CD4-positive, alpha-beta T cell treated with Interleukin-4 for 4 hours (primary cell): ENCODE measurements around the gene ASH1L.
"Not testable (repeated sequence)": the region's sequence is repeated elsewhere in the genome, so short reads cannot be mapped to it uniquely, and the experiment has no call there.

Experiments used
- DNase-seq: peaks from one replicate; pipeline ENCODE4 v3.0.0-alpha.2; 2020

Gene ASH1L

DNA sequence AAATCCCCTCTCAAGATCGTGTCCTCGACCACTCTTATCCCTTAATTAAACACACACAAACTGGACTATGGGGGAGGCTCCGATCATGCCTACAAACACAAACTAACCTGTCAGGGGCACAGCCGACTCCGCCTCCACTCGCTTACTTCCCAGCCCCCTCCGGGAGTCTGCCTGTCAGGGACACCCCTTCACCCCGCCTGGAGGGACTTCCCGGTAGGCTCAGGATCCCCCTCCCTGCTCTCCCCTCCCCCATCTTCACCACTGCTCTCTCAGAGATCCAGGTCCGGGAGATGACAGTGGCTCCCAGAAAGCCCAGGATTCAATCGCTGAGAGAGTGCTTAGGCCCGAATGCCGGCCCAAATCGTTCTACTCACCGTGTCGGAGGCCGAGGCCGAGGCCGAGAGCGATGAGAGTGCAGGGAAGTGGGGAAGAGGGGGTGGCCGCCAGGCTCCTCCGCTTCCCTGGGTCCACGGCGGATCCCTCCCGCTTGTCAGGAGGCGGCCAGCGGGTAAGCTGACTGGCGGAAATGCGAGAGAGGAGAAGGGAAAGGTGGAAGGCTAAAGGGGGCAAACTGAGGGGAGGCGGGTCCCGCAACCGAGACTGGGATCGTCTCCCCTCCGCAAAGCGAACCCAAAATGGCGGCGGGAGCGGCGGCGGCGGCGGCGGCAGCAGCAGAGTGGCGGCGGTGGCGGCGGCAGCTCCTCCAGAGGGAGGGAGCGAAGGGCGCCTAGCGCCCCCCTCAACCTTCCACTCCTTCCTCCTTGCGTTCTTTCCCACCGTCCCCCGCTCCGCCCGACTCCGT is 623 bp downstream of the ASH1L start:
- DNase-seq, result not testable (repeated sequence)

GRCh38 chr1:155555915-155556314 is 6.7 kb downstream of the ASH1L start:
- no peak for DNase-seq

GRCh38 chr1:155553349-155553748 is 9.3 kb downstream of the ASH1L start:
- no peak for DNase-seq

GRCh38 chr1:155548706-155549105 is 13.9 kb downstream of the ASH1L start:
- DNase-seq, result no peak

DNA sequence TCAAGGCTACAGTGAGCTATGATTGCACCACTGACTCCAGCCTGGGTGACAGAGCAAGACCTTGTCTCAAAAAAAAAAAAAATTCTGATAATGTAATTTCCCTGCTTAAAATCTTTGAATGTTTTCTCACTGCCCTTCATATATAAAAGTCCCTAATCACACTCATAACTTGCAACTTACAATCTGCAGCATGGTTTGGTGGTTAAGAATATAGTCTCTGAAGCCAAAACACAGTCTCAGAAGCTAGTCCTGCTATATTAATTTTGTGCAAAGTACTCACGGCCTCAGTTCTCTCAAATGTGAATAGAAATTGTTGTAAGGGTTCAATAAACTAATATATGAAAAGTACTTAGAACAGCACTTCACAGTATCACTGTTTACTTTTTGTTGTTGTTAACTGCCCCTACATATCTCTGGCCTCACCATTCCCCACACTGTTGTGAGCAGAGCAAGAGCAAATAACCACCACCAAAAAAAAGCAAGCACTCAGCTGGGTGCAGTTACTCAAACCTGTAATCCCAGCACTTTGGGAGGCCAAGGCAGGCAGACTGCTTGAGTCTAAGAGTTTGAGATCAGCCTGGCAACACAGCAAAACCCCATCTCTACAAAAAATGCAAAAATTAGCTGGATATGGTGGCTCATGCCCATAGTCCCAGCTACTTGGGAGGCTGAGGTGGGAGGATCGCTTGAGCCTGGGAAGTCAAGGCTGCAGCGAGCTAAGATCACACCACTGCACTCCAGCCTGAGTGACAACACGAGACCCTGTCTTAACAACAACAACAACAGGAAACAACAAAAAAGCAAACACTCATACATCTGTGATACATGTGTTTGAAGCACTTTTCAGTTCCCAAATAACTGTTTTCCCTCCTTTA is 22.4 kb downstream of the ASH1L start:
- DNase-seq, result no peak

- no peak for DNase-seq
These were observed 25.4 kb downstream of the ASH1L start for GRCh38 chr1:155537193-155537592.

DNA sequence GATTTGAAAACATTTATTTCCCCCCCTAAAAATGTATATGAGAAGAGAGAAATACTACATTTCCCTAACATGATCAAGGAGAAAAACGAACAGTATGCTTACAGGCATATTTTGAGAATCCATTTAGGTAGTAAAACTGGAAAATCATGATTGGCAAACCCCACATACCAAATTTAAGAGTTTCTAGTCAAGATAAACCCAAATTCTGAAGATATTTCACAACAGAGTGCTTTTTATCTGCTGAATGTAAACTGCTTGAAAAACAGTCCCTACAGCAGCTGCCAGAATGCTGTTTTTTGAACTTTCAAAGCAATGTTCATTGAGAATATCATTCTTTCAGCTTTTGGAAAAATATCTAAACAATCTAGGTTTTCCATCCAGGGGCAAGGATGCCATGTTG is 31.0 kb downstream of the ASH1L start:
- no peak for DNase-seq

DNA sequence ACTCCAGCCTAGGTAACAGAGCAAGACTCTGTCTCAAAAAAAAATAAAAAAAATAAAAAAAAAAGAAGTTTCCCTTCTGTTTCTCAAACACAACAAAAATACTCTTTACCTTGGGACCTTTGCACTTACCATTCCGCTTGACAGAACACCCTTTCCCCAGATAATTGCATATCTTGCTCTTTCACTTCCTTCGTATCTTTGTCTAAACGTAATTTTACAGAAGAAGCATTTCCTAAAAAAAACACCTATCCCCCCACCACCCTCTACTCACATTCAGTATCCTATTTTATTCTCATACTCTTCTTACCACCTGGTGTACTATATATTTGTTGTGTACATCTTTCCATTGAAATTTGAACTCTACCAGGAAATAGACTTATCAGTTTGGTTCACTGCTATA is 32.7 kb downstream of the ASH1L start:
- no peak for DNase-seq

DNA sequence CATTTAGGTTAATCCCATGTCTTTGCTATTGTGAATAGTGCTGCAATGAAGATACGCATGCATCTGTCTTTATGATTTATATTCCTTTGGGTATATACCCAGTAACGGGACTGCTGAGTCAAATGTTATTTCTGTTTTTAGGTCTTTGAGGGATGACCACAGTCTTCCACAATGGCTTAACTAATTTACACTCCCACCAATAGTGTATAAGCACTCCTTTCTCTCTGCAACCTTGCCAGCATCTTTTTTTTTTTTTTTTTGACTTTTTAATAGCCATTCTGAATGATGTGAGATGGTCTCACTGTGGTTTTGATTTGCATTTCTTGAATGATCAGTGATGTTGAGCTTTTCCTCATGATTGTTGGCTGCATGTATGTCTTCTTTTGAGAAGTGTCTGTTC is 33.5 kb downstream of the ASH1L start:
- no peak for DNase-seq

DNA sequence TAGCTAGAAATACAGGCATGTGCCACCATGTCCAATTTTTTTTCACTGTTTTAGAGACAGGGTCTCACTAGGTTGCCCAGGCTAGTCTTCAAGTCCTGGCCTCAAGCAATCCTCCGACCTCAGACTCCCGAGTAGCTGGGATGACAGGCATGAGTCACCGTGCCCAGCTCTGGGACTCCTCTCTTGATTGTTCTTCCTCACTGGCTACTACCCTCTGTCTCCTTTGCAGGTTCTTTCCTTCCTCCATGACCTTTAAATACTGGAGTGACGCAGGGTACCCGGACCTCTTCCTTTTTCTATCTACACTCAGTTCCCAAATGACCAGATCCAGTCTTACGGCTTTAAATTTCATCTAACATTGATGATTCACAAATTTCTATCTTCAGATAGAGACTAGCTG is 34.9 kb downstream of the ASH1L start:
- DNase-seq, result no peak

DNA sequence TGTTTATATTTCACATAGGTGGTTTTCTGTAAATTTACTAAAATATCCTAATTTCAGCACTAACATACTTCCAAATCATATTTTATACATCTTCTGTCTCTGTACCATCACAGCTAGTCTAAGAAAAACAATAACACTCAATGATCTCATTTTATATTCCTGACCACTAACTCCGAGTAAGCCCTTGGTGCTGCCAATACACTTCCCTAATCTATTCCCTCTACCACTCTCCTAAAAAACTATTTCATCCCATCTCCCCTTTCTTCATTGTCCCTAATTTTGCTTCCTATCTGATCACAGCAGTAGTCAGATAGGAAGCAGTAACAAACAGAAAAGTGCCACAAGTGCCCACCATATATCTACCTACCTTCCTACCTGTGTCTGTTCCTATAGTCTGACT is 36.2 kb downstream of the ASH1L start:
- DNase-seq, result no peak

- DNase-seq, result no peak
These were observed 40.5 kb downstream of the ASH1L start for GRCh38 chr1:155522069-155522468.

DNA sequence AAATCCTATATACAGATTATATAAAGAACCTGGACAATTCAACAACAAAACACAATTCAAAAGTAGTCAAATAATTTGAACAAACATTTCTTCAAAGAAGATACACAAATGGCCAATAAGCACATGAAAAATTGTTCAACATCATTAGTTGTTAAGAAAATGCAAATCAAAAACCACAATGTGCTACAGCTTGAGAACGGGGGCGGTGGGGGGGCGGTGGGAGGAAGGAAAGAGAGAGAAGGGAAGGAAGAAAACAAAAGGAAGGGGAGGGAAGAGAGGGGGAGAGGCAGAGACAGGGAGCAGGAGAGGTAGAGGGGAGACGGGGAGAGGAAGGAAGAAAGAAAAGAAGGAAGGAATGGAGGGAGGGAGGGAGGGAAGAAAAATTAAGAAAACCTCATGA is 44.1 kb downstream of the ASH1L start:
- DNase-seq, result no peak

DNA sequence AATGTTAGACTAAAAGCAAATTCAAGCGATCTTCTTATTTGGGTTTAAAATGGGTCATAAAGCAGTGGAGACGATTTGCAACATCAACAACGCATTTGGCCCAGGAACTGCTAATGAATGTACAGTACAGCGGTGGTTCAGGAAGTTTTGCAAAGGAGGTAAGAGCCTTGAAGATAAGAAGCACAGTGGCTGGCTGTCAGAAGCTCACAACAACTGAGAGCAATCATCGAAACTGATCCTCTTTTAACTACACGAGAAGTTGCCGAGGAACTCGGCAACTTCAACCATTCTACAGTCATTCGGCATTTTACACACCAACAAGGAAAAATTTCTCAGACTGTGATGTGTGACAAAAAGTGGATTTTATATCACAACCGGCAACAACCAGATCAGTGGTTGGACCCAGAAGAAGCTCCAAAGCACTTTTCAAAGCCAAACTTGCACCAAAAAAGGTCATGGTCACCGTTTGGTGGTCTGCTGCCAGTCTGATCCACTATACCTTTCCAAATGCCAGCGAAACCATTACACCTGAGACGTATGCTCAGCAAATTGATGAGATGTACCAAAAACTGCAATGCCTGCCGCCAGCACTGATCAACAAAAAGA is 47.9 kb downstream of the ASH1L start:
- peak; percentile 19 for DNase-seq

DNA sequence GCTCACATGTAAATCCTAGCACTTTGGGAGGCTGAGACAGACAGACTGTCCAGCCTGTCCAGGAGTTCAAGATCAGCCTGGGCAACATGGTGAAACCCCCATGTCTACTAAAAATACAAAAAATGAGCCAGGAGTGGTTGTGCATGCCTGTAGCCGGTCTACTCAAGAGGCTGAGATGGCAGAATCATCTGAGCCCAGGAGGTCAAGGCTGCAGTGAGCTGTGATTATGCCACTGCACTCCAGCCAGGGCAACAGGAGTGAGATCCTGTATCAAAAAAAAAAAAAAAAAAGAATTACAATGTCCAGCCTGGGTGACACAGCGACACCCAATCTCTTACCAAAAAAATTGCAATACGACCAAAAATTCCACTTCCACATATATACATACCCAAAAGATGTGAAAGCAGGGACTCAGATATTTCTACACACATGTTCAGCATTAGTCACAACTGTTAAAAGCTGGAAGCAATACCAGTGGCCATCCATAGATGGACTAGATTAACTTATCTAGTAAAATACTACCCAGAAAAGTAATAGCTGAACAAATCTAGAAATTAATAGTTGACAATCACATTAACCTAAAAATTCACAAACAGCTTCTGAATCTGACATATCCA is 49.2 kb downstream of the ASH1L start:
- no peak for DNase-seq

GRCh38 chr1:155511385-155511784 is 51.2 kb downstream of the ASH1L start:
- DNase-seq, result not testable (repeated sequence)

- DNase-seq, result no peak
These were observed 53.5 kb downstream of the ASH1L start for GRCh38 chr1:155509064-155509463.

GRCh38 chr1:155507945-155508344 is 54.7 kb downstream of the ASH1L start:
- no peak for DNase-seq

- not testable (repeated sequence) for DNase-seq
These were observed 56.6 kb downstream of the ASH1L start for GRCh38 chr1:155505963-155506362.

DNA sequence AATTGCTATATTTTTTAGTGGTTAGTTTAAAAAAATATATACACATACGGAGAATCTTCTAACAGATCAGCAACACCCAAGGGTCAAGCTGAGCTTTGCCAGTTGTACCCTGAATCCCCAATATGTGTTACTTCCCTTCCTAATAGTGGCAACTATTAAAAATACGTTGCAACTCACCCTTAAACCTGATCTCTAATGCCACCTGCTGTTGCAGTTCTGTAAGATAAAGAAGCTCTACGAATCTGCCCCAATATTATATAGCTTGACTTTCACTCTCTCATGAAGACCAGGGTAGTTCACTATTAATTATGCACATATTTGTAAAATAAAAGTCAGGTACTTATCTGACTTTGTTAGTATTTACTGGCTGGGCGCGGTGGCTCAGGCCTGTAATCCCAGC is 58.4 kb downstream of the ASH1L start:
- peak; percentile 45 for DNase-seq

GRCh38 chr1:155499953-155500639 is 62.5 kb downstream of the ASH1L start:
- DNase-seq, result no peak

DNA sequence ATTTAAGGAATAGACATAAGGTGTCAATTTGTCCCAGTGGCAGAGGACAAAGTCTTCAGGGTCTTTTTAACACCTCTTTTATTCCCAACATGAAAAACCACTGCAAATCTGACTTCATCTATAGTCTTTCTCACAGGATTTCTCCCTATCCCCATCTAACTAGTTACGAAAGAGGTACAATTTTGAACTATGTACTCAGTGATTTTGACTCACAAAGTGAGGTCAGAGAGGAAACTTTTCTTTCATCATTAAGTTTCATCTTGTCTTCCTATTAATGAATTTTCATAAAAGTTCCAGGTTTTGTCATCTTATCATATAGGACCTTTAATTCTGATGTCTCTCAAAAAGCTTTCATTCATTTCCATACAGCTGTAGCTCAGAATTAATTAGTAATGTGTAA is 63.3 kb downstream of the ASH1L start:
- no peak for DNase-seq

DNA sequence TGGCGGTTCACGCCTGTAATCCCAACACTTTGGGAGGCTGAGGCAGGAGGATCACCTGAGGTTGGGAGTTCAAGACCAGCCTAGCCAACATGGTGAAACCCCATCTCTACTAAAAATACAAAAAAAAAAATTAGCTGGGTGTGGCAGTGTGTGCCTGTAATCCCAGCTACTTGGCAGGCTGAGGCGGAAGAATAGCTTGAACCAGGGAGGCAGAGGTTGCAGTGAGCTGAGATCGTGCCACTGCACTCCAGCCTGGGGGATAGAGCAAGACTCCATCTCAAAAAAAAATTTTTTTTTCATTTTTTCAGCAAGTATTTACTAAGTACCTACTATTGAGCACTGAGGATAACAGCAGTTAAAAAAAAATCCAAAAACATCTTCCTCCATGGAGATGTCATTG is 69.0 kb downstream of the ASH1L start:
- not testable (repeated sequence) for DNase-seq
